Amygdala (tissue), 56 donors: ENCODE measurements around the gene NPPC.
"Not testable (repeated sequence)": the region's sequence is repeated elsewhere in the genome, so short reads cannot be mapped to it uniquely, and the experiment has no call there.

ENCODE experiments used
- DNase-seq, 56 donors: peaks; one replicate each; lab custom pipeline; 2025; lab: John Stamatoyannopoulos, UW

NPPC gene

DNA sequence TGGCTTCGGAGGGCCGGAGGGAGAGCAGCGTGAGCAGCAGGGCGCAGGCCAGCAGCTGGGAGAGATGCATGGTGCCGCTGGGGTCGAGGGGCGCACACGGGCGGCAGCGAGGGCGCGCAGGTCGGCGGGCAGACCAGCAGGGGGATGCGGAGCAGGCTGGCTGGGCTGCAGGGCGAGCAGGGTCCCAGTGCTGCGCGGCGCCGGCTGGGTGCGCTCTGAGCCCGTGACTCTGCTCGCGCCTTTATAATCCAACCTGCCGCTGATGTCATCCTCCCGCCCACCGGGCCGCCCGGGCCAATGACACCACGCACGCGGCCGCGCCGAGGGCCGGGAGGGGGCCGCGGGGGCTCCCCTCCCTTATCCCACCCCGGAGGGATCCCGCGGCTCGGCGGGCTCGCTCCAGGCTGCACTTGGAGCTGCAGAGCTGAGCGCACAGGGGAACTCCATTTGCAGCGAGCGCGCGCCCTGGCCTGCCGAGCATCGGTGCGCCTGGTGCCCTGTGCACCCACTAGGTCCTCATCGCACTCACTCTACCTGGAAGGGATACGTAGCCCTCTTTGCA lies at the start of gene NPPC:
Gene NPPC (minus strand): TSS at position 217 of the 562 bp plus-strand sequence. CDS start 147 bp downstream, at position 70.
- DNase-seq, result peak in 38 of 56 donors; percentile 17 to 78 (median 44)

GRCh38 chr2:231975001-231975400 lies 48.8 kb upstream of the NPPC start:
- DNase-seq, result no peak

DNA sequence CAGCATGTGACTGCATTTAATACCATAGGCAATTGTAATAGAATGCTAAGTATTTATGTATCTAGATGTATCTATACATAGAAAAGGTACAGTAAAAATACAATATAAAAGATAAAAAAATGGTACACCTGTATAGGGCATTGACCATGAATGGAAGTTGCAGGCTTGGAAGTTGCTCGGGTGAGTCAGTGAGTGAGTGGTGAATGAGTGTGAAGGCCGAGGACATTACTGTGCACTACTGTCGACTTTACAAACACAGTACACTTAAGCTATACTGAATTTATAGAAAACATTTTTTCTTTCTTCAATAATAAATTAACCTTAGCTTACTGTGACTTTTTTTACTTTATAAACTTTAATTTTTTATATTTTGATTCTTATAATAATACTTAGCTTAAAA lies 44.3 kb upstream of the NPPC start:
- no peak for DNase-seq

DNA sequence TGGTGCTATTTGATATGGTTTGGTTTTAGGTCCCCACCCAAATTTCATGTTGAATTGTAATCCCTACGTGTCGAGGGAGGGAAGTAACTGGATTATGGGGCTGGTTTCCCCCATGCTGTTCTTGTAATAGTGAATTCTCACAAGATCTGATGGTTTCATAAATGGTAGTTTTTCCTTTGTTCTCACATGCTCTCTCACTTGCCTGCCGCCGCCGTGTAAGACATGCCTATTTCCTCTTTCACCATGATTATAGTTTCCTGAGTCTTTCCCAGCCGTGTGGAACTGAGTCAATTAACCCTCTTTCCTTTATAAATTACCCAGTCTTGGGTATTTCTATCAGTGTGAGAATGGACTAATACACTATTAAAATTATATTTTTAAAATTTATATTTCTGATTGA lies 42.6 kb upstream of the NPPC start:
- DNase-seq, result no peak

DNA sequence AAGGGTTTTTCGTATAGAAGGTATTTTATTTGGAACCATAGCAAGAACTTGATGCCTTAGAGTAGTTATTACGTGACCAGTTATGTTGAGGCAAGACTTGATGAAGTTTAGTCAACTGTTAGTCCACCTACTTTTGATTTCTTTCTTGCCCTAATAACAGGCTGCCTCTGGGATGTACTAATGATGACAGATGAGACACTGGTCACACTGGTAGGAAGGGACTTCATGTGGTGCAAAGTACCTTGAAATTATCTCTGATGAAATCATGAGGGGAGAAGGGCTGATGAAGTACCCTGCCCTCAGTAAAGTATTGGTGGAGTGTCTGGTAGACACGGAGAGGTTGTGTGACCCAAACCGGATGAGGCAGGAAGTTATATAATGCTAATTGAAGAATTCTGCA lies 40.7 kb upstream of the NPPC start:
- DNase-seq, result no peak

DNA sequence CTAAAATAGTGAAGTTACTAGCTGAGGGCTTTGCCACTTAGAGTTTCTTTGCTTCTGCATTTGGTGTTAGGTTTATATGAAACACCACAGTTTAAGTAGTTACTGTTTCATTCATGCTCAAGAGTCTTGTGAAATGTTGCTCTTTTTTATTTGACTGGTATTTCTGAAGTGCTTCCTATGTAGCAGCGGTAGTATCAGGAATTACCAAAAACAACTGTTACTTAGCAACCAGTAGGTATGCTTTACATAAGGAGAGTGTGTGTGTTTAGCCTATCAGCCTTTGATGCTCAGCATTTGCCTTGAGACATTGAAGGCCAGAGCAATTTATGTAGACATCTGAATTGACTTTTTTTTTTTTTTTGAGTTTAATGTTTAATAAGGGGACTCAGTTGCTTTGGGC lies 38.9 kb upstream of the NPPC start:
- DNase-seq, result no peak

DNA sequence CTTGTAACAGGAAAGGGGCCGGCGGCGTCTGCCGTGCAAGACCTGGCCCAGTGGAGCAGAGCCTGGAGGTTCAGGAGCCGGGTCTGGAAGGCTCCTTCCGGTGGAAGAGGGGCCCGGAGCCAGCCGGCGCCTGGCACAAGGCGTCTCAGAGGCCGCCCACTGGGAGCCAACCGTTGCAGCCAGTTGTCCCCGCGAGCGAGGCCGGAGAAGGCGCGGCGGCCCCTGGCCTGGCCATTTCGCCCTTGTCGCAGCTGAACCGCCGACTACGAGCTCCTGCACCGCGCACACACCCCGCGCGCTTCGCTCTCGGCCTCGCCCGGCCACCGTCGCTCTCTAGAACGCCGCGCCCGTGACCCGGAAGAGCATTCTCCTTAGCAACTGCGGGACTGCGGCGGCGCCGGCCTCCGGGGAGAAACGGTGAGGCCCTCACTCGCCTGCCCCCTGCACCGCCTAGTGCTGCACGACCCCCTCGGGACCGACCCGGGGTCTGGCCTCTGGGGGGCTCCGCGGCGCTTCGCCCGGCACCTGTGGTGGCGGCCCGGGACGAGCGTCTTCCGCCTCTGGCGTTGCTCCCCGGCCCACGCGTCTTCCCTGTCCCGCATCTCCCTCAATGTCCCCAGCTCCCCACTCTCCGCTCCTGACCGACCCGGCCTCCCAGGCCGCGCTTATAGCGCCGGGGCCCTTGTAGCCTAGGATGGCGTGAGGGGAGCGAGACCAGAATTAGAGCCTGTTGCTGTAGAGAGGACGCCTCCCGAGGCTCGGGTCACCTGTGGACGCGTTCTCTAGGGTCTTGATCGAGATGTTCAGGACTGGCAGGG lies 35.4 kb upstream of the NPPC start, which contains the start of gene DIS3L2:
Gene DIS3L2 (plus strand): TSS at position 365 of the 818 bp plus-strand sequence. CDS start 53,215 bp downstream, outside the sequence.
- peak in 55 of 56 donors; percentile 32 to 89 (median 72) for DNase-seq

DNA sequence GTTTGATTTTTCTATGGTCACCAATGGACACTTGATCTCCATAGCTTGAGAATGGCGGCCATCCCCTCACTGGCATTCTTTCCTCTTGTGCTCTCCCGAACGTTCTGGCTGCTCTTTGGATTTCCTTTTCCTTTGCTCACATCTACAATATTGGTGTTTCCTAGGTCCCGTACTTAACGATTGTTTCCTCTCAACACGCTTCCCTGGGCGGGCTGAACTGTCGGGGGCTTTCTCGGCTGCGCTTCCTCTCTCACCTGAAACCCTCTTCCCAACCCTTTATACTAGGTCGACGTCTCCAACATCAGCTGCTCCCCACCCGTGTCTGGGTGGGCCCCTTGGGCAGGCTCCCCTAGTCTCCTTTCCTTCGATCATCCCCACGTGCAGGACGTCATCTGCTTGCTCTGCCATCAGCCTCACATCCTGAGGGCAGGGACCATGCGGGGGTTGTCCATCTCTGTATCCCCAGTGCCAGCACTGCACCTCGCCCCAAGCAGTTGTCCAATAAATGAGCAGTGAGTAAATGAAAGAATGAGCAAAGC lies 34.7 kb upstream of the NPPC start:
- DNase-seq, result peak in 1 of 56 donors; percentile 3

DNA sequence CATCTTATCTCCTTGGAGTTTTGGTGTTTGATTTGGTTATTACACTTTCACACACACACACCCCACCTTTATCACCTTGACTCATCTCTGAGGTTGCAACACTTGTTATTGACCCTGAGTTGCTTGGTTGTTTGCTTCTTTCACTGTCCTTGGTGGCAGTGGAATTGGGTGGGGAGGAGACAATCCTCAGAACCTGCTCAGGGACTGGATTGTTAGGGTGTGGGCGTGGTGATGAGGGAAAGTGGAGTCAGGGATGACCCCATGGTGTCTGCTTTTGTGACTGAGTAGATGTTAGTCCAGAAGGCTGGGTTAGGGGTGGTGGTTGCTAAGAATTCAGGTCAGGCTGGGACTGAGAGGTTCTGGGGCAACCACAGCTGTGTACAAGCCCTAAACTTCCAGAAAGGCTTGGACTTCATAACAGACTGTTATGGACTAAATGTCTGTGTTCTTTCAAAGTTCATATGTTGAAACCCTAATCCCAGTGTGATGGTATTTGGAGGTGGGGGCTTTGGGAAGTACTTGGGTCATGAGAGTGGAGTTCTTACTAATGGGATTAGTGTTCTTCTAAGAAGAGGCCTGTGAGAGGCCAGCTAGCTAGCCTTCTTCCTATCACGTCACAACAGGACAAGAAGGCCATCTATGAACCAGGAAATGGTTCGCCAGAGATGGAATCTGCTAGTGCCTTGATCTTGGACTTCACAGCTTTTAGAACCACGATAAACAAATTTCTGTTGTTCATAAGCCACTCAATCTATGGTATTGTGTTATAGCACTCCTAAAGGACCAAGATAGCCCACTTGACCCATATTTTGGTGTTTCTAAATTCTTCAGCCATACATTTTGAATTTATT lies 31.9 kb upstream of the NPPC start:
- no peak for DNase-seq

DNA sequence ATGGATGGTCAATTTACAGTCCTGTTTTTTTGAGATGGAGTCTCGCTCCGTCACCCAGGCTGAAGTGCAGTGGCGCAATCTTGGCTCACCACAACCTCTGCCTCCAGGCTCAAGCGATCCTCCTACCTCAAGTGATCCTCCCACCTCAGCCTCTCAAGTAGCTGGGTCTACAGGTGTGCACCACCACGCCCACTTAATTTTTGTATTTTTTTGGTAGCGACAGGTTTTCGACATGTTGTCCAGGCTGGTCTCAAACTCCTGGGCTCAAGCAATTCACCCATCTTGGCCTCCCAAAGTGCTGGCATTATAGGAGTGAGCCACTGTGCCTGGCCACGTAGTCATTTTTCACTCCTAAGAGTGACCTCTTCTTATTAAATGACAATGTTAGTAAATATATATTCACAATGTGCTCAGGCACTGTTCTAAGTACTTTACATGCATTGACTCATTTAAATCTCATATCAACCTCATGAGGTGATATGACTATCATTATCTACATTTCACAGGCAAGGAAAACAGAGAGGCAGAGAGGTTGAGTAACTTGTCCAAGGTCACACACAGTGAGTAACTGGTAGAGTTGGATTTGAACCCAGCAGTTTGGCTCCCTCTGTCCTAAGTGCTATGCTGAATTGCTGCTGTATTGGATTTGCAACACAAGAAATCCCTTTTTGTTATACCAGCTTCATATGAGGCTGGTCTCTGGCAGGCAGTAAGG lies 29.7 kb upstream of the NPPC start:
- DNase-seq, result no peak

GRCh38 chr2:231951452-231952035 lies 25.3 kb upstream of the NPPC start:
- no peak for DNase-seq

GRCh38 chr2:231947694-231948093 lies 21.5 kb upstream of the NPPC start:
- DNase-seq, result no peak

DNA sequence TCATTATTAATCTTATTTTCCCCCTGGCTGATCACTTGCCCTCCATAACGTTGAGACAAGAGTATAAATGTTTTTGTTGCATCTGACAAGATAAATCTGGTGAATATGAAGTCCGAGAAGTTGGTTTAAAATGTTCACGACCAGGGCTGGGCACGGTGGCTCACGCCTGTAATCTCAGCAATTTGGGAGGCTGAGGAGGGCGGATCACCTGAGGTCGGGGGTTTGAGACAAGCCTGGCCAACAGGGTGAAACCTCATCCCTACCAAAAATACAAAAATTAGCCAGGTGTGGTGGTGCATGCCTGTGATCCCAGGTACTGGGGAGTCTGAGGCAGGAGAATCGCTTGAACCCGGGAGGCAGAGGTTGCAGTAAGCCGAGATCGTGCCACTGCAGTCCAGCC lies 20.9 kb upstream of the NPPC start:
- not testable (repeated sequence) for DNase-seq

GRCh38 chr2:231946241-231946814 lies 20.1 kb upstream of the NPPC start:
- no peak for DNase-seq

- DNase-seq, result no peak
These were observed 16.0 kb upstream of the NPPC start for GRCh38 chr2:231942180-231942579.

DNA sequence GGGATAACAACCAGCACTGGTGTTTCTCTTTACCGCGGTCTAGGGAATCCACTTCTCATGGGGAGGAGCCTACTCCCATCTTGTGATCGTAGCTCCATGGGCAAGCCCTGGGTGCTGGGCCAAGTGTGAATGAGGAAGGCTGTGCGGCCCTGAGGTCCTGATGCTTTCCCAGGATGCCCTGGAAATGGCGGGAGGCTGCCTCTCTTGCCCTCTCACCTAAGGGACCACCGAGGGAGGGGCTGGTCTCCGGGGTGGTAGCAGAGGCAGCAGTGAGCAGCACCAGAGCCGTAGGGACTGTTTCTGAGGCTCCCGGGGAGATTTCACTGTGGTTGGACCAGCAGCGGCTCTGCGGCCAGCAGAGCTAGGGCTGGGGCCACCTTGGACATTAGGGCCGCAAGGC lies 15.5 kb upstream of the NPPC start:
- no peak for DNase-seq

- DNase-seq, result no peak
These were observed 14.6 kb upstream of the NPPC start for GRCh38 chr2:231940795-231941194.

- DNase-seq, result no peak
These were observed 12.8 kb upstream of the NPPC start for GRCh38 chr2:231939022-231939421.

- no peak for DNase-seq
These were observed 10.9 kb upstream of the NPPC start for GRCh38 chr2:231937057-231937456.
